ENCODE data around the gene CACNA1D. TPM values are rescaled to one million over a fixed set of nuclear protein-coding genes. Genes with fewer than 3 reads are reported as not detected.

The CACNA1D gene
- total and polyA plus RNA-seq, 9 of the 15 experiments (the other 6 are each of a cell fraction or from before 2014, with no cell fraction given) = 0.29 TPM; not detected in 8

GRCh38 chr3:53815067-53815466 is 320.7 kb downstream of the CACNA1D start (continued):
- no peak for TF ChIP-seq HBP1 (CRISPR knock-in tag; IDR thresholded peaks at IDR 0.05)
- no peak for TF ChIP-seq SPI1 (IDR thresholded peaks at IDR 0.05; ENCODE audit: borderline replicate concordance, low read depth, low read length)
- no peak for TF ChIP-seq SMAD3 (CRISPR knock-in tag; conservative IDR thresholded peaks at IDR 0.05)
- no peak for TF ChIP-seq SMARCA4 (IDR thresholded peaks at IDR 0.05)
- no peak for TF ChIP-seq ZNF395 (CRISPR knock-in tag; IDR thresholded peaks at IDR 0.05)
- TF ChIP-seq, protein P1, sequence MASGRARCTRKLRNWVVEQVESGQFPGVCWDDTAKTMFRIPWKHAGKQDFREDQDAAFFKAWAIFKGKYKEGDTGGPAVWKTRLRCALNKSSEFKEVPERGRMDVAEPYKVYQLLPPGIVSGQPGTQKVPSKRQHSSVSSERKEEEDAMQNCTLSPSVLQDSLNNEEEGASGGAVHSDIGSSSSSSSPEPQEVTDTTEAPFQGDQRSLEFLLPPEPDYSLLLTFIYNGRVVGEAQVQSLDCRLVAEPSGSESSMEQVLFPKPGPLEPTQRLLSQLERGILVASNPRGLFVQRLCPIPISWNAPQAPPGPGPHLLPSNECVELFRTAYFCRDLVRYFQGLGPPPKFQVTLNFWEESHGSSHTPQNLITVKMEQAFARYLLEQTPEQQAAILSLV (tag; IDR thresholded peaks at IDR 0.05) = no peak

DNA sequence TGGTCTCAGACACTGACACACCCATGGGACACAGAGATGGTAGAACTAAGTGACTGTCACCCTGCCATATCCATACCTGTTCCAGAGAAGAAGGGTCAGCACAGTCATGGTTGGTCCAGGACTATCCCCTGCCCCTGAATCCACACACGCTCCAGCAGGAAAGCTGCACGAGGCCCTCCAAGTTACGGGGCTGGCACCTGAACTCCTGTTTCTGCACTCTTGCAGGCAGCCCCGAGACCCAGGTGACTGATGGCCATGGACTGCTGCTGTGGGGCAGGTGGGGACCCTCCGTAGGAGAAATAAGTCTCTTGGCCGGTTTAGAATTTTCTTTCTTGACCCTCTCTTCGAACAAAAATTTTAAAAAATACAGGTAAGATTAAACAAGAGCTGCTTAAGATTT is 321.2 kb downstream of the CACNA1D start:
- ChIA-PET CTCF (ENCODE audit: low intra/inter-chr PET ratio) (no interaction called here), POLR2A (no interaction called here)
- Histone ChIP-seq H3K4me3 (no peak overlapping the region), H3K9me1 (ENCODE audit: control insufficient read depth, insufficient read depth, low read length) (no peaks in the 10 kb centered on the region), H3K27me3 (ENCODE audit: control insufficient read depth in 2 of 2, insufficient read depth in 2 of 2, low read length in 2 of 2) (peaks cover 8 to 62% of the 10 kb centered on the region in 2 experiments; a peak in 3 of 5 replicates), H4K20me1 (replicated peaks; ENCODE audit: control insufficient read depth, insufficient read depth, low read length) (no peaks in the 10 kb centered on the region; the same call in 1 of the 2 replicates), H3K4me1 (replicated peaks in 1 of 2; ENCODE audit: control insufficient read depth in 2 of 2, insufficient read depth in 2 of 2, low read length in 2 of 2) (no peaks in the 10 kb centered on the region), H2AFZ (ENCODE audit: low read depth, low read length) (no peak overlapping the region), H3K9me3 (replicated peaks; ENCODE audit: control insufficient read depth, insufficient read depth, low read depth, low read length) (no peaks in the 10 kb centered on the region), H3K36me3 (ENCODE audit: control insufficient read depth, insufficient read depth, low read length) (no peaks in the 10 kb centered on the region), H3K4me2 (ENCODE audit: insufficient read depth, low read length) (no peak overlapping the region), H3K9ac (ENCODE audit: insufficient read depth in 1 of 2, low read depth in 2 of 2, low read length in 2 of 2) (no peak overlapping the region), H3K79me2 (ENCODE audit: control insufficient read depth, insufficient read depth, low read length) (no peaks in the 10 kb centered on the region), H3K27ac (ENCODE audit: extremely low read depth, low read depth, low read length) (no peak overlapping the region)
- BruUV-seq (replicated peaks) = no TSS peak
- intact Hi-C loops (cut with micrococcal nuclease) (no loop called here), in situ Hi-C loops (cut with MboI) (no loop called here)
- ATAC-seq (no peak), FAIRE-seq (no peak), DNase-seq (ENCODE audit: extremely low read depth in 1 of 4, low spot score in 3 of 4) (no peak)
- 2% methylated on average over 7 of the region's 7 CpGs for WGBS (ENCODE audit: insufficient coverage, low coverage, missing lambda C conversion rate)
- TF ChIP-seq, protein P2, sequence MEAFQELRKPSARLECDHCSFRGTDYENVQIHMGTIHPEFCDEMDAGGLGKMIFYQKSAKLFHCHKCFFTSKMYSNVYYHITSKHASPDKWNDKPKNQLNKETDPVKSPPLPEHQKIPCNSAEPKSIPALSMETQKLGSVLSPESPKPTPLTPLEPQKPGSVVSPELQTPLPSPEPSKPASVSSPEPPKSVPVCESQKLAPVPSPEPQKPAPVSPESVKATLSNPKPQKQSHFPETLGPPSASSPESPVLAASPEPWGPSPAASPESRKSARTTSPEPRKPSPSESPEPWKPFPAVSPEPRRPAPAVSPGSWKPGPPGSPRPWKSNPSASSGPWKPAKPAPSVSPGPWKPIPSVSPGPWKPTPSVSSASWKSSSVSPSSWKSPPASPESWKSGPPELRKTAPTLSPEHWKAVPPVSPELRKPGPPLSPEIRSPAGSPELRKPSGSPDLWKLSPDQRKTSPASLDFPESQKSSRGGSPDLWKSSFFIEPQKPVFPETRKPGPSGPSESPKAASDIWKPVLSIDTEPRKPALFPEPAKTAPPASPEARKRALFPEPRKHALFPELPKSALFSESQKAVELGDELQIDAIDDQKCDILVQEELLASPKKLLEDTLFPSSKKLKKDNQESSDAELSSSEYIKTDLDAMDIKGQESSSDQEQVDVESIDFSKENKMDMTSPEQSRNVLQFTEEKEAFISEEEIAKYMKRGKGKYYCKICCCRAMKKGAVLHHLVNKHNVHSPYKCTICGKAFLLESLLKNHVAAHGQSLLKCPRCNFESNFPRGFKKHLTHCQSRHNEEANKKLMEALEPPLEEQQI (IDR thresholded peaks at IDR 0.05) = no peak
- TF ChIP-seq HDAC1 (IDR thresholded peaks at IDR 0.05) = no peak
- TF ChIP-seq ARID3A (IDR thresholded peaks at IDR 0.05; ENCODE audit: borderline replicate concordance, low read depth, low read length) = no peak
- TF ChIP-seq TBL1XR1 (IDR thresholded peaks at IDR 0.05; ENCODE audit: low read length in 2 of 2) = no peak
- no peak for TF ChIP-seq ZNF551 (CRISPR knock-in tag; IDR thresholded peaks at IDR 0.05)
- no peak for TF ChIP-seq EZH2 (IDR thresholded peaks at IDR 0.05; ENCODE audit: borderline replicate concordance, low read depth, low read length)

Data from K562 (cell line).